Ascending aorta (tissue), 2 donors: ENCODE measurements around the gene MAGEA4. TPM values are rescaled to one million over a fixed set of nuclear protein-coding genes. Genes with fewer than 3 reads are reported as not detected.

ENCODE experiments used
- DNase-seq, 2 donors: peaks; one replicate each; pipeline ENCODE4 v3.0.0-alpha.2; 2019; ENCODE audit warnings: low spot score in 2 of 2
- H3K27ac ChIP-seq, 2 donors: fragments of 200-600 bp; sonication (generic); one replicate each; pipeline ENCODE4 v1.5.1; 2016 to 2017; ENCODE audit warnings: mild to moderate bottlenecking in 1 of 2
- H3K27me3 ChIP-seq: fragments of 200-600 bp; sonication (generic); one replicate; pipeline ENCODE4 v1.5.1; 2017
- H3K36me3 ChIP-seq, 2 donors: fragments of 200-600 bp; sonication (generic); one replicate each; pipeline ENCODE4 v1.5.1; 2016
- H3K4me1 ChIP-seq, 2 donors: fragments of 200-600 bp; sonication (generic); one replicate each; pipeline ENCODE4 v1.5.1; 2016 to 2017; ENCODE audit warnings: mild to moderate bottlenecking in 1 of 2
- H3K4me3 ChIP-seq, 2 donors: fragments of 200-600 bp; sonication (generic); one replicate each; pipeline ENCODE4 v1.5.1; 2016 to 2017; ENCODE audit warnings: mild to moderate bottlenecking in 1 of 2
- H3K9me3 ChIP-seq, 2 donors: fragments of 200-600 bp; sonication (generic); one replicate each; pipeline ENCODE4 v1.5.1; 2016
- CTCF ChIP-seq, 3 experiments: fragments of 200-600 bp in 2 of 3; fragments of 450-650 bp in 1 of 3; sonication (generic) in 2 of 3; IDR thresholded peaks; one replicate each; pipeline ENCODE4 v1.5.1; 2016 to 2019; ENCODE audit warnings: antibody characterized with exemption in 3 of 3, mild to moderate bottlenecking in 1 of 3, moderate library complexity in 1 of 3
- intact Hi-C: fragments of 100-400 bp; cut with DNase I; formaldehyde crosslinking; loops from one replicate; pipeline ENCODE4 v1.15.1; 2023
- total RNA-seq: library from RNA; depleted of rRNA; stranded (reverse); fragments of >200 nt; gene quantifications from one replicate; pipeline ENCODE4 v1.1.0, GENCODE V29; 2016

Gene MAGEA4
- total RNA-seq: not detected

GRCh38 chrX:151912780-151913179 is at the start of gene MAGEA4:
Gene MAGEA4, plus strand, starts transcription at chrX:151912889. Its CDS starts 10,776 bp downstream, at chrX:151923665.
- TF ChIP-seq CTCF (IDR thresholded peaks at IDR 0.05): no peak
- Histone ChIP-seq H3K4me1 (no peaks in the 10 kb centered on the region), H3K36me3 (no peaks in the 10 kb centered on the region), H3K4me3 (no peak within 1 kb of the TSS), H3K27me3 (no peaks in the 10 kb centered on the region), H3K9me3 (no peaks in the 10 kb centered on the region), H3K27ac (no peak within 1 kb of the TSS)
- DNase-seq: no peak
- intact Hi-C loops: no loop called here

GRCh38 chrX:151870602-151871001 is 42.1 kb upstream of the MAGEA4 start:
- H3K9me3 ChIP-seq: no peaks in the 10 kb centered on the region
- no peak overlapping the region for H3K27ac ChIP-seq
- intact Hi-C loops: no loop called here
- no peak for TF ChIP-seq CTCF (IDR thresholded peaks at IDR 0.05)
- no peaks in the 10 kb centered on the region for H3K36me3 ChIP-seq
- H3K4me3 ChIP-seq: no peak overlapping the region
- H3K27me3 ChIP-seq: no peaks in the 10 kb centered on the region
- no peaks in the 10 kb centered on the region for H3K4me1 ChIP-seq
- DNase-seq: no peak

GRCh38 chrX:151871244-151871643 is 41.4 kb upstream of the MAGEA4 start:
- Histone ChIP-seq H3K4me3 (no peak overlapping the region), H3K27me3 (no peaks in the 10 kb centered on the region), H3K4me1 (no peaks in the 10 kb centered on the region), H3K9me3 (no peaks in the 10 kb centered on the region), H3K36me3 (no peaks in the 10 kb centered on the region), H3K27ac (no peak overlapping the region)
- intact Hi-C loops: no loop called here
- no peak for TF ChIP-seq CTCF (IDR thresholded peaks at IDR 0.05)
- DNase-seq: no peak

GRCh38 chrX:151873096-151873495 is 39.6 kb upstream of the MAGEA4 start:
- no peak for DNase-seq
- no peak for TF ChIP-seq CTCF (IDR thresholded peaks at IDR 0.05)
- Histone ChIP-seq H3K36me3 (no peaks in the 10 kb centered on the region), H3K27me3 (no peaks in the 10 kb centered on the region), H3K4me1 (no peaks in the 10 kb centered on the region), H3K27ac (no peak overlapping the region), H3K4me3 (no peak overlapping the region), H3K9me3 (no peaks in the 10 kb centered on the region)
- intact Hi-C loops: no loop called here

- TF ChIP-seq CTCF (IDR thresholded peaks at IDR 0.05): no peak
- Histone ChIP-seq H3K4me1 (no peaks in the 10 kb centered on the region), H3K4me3 (no peak overlapping the region), H3K27me3 (no peaks in the 10 kb centered on the region), H3K27ac (no peak overlapping the region), H3K36me3 (no peaks in the 10 kb centered on the region), H3K9me3 (no peaks in the 10 kb centered on the region)
- DNase-seq: no peak
- intact Hi-C loops: no loop called here
Observed at GRCh38 chrX:151875270-151876026, 37.2 kb upstream of the MAGEA4 start.
